Stimulated activated CD4-positive, alpha-beta T cell treated with anti-CD3 and anti-CD28 coated beads, Interleukin-12 subunit alpha, Interleukin-12 subunit beta, amount 100 ng/mL, for 24 hours (primary cell): ENCODE measurements around the gene PPP6R3.
"Not testable (repeated sequence)": the region's sequence is repeated elsewhere in the genome, so short reads cannot be mapped to it uniquely, and the experiment has no call there.

Experiments
- DNase-seq, 2 experiments: peaks; one replicate each; pipeline ENCODE4 v3.0.0-alpha.2; 2020; ENCODE audit warnings: low read depth in 2 of 2

The PPP6R3 gene

GRCh38 chr11:68436162-68436888 lies 24.2 kb upstream of the PPP6R3 start:
- DNase-seq, result no peak

GRCh38 chr11:68436985-68437926 lies 23.3 kb upstream of the PPP6R3 start:
- DNase-seq, result no peak

GRCh38 chr11:68437927-68438657 lies 22.5 kb upstream of the PPP6R3 start:
- no peak for DNase-seq

- DNase-seq, result no peak
Measured at GRCh38 chr11:68438658-68439259, 21.8 kb upstream of the PPP6R3 start.

- DNase-seq, result no peak
Measured at GRCh38 chr11:68439355-68440065, 21.0 kb upstream of the PPP6R3 start.

- DNase-seq, result no peak
Measured at GRCh38 chr11:68440224-68440623, 20.3 kb upstream of the PPP6R3 start.

GRCh38 chr11:68441466-68442230 lies 18.9 kb upstream of the PPP6R3 start:
- DNase-seq, result no peak

- no peak for DNase-seq
Measured at GRCh38 chr11:68442433-68442832, 18.1 kb upstream of the PPP6R3 start.

GRCh38 chr11:68444566-68444965 lies 16.0 kb upstream of the PPP6R3 start:
- DNase-seq, result no peak

- no peak for DNase-seq
Measured at GRCh38 chr11:68445531-68446035, 15.0 kb upstream of the PPP6R3 start.

- DNase-seq, result no peak
Measured at GRCh38 chr11:68446046-68446725, 14.4 kb upstream of the PPP6R3 start.

- peak; percentile 57 to 72 for DNase-seq
Measured at GRCh38 chr11:68447015-68447801, 13.3 kb upstream of the PPP6R3 start.

GRCh38 chr11:68447914-68448313 lies 12.6 kb upstream of the PPP6R3 start:
- not testable (repeated sequence) for DNase-seq

GRCh38 chr11:68448604-68449011 lies 11.9 kb upstream of the PPP6R3 start:
- no peak for DNase-seq

GRCh38 chr11:68449951-68450350 lies 10.6 kb upstream of the PPP6R3 start:
- DNase-seq, result no peak

GRCh38 chr11:68450711-68451110 lies 9.8 kb upstream of the PPP6R3 start:
- DNase-seq, result no peak

GRCh38 chr11:68454767-68455166 lies 5.8 kb upstream of the PPP6R3 start:
- DNase-seq, result no peak

- no peak for DNase-seq
Measured at GRCh38 chr11:68455485-68455884, 5.1 kb upstream of the PPP6R3 start.
